HG03378 (cell line): ENCODE results near the gene DNAJB4.

Experiments used
- ATAC-seq: cut with Tn5 transposase; IDR thresholded peaks from one replicate; pipeline ENCODE4 v1.9.1; 2021; ENCODE audit warnings: mild to moderate bottlenecking, moderate library complexity; ENCODE audit not compliant: unreplicated experiment

The DNAJB4 gene

DNA sequence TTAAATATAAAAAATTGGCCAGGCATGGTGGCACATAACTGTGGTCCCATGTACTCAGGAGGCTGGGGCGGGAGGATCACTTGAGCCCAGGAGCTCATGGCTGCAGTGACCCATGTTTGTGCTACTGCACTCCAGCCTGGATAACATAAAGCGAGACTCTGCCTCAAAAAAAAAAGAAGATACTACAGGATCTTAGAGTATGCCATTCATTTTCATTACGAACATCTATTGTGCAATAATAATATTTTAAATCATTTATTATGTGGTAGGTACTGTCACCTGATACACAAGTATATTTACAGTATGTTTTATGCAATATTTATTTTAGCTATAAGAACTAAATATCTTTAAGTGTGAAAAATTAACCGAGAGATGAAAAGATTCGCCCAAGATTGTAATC is 31.7 kb downstream of the DNAJB4 start:
- ATAC-seq: no peak

- ATAC-seq: no peak
Observed at GRCh38 chr1:78038071-78038470, 33.3 kb downstream of the DNAJB4 start.

DNA sequence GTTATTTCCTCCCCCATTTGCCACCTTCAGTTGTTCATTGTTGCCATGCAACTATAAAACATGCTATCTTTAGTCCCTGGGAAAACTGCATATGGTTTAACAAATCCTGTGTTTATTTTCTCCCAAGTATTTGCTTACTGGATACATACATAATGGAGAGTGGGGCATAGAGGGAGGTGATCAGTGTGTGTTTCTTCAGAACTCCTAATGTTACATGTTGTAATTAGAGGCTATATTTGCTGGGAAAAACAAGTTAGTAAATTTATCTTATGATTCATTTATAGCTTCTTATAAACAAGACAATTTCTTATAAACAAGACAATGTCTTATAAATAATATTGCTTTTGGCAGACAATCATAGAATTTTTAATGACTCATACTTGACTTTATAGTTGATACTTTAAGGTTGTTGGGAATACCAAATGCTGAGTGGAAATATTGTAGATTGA is 33.8 kb downstream of the DNAJB4 start:
- ATAC-seq: no peak

DNA sequence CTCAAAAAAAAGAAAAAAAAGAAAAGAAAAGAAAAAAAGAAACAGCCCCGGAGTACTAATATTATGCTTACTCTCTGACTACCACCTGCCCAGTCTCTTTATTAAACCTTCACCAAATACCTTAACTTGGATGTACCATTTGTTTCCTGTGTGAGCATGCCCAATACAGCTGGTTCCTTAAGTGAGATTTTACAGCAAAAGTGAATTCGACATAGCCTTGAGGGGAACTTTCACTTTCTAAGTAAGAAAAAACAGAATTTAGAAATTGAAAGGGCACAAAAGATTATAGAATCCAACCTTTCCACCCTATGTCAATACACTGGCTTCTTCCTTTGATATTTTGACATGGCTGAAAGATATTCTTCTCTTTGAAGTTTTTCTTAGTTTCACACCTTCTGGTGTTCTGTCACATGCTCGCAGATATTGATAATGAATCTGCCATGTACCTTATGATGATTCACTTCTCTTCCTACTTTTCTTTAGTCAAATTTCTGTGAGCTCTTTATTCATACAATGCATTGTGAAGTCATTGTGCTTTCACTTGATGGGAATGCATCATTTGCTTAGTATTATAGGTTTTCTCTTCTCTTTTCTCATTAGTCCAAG is 35.8 kb downstream of the DNAJB4 start:
- ATAC-seq: no peak

GRCh38 chr1:78043436-78043835 is 38.7 kb downstream of the DNAJB4 start:
- ATAC-seq: no peak

DNA sequence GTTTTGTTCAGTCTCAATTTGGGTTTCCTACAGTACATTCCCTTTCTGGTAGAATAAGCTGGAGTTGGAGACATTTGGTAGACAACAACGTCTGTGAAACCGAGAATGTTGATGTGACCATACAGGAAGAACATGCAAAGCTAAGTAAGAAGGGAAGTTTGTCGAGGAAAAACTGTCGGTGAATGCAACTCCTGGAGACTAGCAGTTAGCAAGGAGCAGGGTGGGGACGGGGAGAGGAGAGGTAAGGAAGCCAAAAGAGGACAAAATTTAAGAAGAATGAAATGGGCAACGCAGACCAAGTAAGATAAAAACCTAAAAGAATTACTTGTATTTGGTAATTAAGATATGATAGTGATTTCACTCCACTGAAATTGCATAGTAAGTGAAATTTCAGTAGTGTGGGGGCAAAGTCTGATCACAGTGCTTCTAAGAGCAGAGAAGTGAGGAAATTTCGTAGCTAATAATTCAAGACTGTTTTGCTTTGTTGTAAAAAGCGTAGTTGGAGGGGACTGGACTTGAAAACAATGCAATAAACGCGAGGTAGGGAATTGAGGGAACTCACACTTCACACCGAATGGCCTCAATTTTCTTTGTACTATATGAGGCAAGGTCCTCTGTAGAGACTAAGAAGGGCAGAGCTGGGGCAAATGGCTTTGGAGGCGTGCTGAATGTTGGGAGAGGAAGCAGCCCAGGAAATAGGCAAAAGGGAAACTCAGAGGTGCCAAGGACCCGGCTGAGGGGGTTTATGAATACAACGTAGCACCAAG is 40.2 kb downstream of the DNAJB4 start:
- no peak for ATAC-seq

- no peak for ATAC-seq
Observed at GRCh38 chr1:78045563-78045925, 40.8 kb downstream of the DNAJB4 start.

GRCh38 chr1:78045926-78046778 is 41.4 kb downstream of the DNAJB4 start, which contains the start of gene GIPC2:
Gene GIPC2 (plus strand): TSS chr1:78045966. CDS start chr1:78046095, 129 bp downstream.
- no peak for ATAC-seq

DNA sequence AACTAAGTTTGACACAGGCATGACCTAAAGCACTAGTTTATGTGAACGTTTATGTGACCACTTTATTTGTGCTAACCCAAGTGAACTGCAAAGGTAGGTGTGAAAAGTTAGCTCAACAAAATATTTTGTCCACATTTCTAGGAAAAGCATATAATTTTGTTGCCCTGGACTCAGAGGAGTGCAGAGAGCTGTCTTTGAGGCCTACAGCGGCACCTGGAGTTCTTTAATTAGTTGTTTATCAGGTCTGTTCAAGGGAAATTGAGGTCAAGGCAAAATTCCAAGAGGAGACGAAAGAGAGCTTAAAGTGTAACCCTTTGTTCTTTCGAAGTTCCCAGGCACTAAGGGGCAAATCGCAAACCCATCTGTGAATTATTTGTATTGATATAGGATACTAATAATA is 42.4 kb downstream of the DNAJB4 start:
- ATAC-seq: no peak

- no peak for ATAC-seq
Observed at GRCh38 chr1:78047631-78048030, 42.9 kb downstream of the DNAJB4 start.

- ATAC-seq: no peak
Observed at GRCh38 chr1:78048446-78048845, 43.7 kb downstream of the DNAJB4 start.

- ATAC-seq: no peak
Observed at GRCh38 chr1:78049396-78049795, 44.7 kb downstream of the DNAJB4 start.

GRCh38 chr1:78051005-78051404 is 46.3 kb downstream of the DNAJB4 start:
- ATAC-seq: no peak

DNA sequence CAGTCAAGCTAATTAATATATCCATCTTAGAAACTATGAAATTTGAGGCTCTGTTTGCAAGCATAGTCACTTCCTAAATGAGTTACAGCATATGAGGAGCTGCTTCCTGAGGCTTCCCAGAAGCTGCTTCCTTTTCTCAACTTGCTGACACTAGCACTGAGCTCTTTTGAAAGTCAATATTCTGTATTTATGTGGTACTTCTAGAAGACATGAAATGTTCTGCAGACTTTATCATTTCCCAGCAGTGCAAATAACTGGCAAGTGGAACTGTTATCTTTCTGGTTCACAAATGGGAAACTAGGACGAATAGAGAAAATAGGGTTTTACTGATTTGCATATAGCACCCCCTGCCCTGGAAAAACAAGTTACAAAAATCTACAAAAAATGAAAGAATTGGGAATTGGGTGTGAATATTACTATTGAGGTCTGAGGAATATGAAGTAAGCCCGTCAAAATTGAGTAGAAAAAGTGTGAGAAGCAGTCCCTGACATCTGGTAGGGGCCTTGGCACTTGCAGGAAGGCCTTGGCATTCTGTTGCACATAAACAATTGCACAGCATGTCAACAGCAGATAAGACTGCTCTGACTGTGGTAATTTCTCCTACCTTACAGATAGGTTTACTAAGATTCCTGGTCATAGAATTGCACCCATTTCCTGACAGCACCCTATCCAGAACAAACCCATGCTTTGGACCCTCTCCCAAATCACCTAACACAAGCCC is 48.1 kb downstream of the DNAJB4 start:
- no peak for ATAC-seq

GRCh38 chr1:78053498-78053897 is 48.8 kb downstream of the DNAJB4 start:
- ATAC-seq: no peak

DNA sequence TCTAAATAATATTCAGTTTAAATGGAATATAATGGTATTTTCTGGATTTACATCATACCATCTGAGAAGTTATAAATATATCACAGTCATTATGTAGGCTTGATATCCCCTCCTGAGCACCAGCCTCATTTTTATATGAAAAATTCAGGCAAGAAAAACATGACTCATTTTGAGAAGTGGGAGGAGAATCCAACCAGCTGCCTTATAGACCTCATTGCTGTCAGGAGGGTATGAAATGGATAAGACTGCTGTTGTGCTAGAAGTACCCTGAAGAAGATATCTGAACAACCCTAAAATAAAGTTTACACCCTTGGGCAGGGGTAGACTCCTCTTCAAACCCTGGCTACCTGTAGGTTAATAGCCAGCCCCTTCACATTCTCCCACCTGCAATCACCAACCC is 49.8 kb downstream of the DNAJB4 start:
- ATAC-seq: no peak

DNA sequence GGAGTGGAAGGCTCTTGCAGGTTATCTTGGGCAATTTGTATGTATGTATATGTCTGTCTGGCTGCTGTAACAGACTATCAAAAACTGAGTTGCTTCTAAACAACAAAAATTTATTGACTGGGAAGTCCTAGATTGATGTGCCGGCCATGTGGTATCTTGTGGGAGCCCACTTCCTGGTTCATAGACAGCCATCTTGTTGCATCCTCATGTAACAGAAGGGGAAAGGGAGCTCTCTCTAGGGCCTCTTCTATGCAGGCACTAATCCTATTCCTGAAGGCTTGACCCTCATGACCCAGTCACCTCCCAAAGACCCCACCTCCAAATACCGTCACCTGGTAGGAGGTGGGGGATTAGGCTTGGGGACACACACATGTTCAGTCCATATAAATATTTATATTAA is 50.2 kb downstream of the DNAJB4 start:
- no peak for ATAC-seq

DNA sequence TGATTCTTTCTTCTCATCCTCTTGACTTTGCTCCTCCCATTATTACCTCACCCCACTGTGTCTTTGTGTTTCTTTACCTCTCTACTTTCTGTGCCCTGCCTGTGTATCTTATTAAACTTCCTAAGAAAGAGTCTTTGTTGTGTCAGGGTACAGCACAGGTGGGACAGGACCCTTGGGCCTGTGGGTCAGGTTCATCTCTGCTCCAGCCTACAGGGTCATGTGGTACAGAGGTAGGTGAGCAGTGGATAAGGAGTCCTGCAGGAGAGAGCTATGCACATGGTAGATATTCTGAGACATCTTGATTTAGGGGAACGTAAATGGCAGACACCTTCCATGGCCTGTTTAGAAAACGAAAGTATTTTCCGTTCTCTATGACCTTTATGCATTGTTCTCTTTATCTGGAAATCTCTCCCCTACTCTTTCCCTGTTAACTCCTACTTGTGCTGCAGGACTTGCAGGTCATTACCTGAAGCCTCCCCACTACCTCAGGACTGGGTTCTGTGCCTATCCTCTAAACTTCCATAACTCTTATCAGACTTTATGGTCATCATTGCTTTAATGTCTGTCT is 50.9 kb downstream of the DNAJB4 start:
- ATAC-seq: no peak

GRCh38 chr1:78058670-78059069 is 53.9 kb downstream of the DNAJB4 start:
- ATAC-seq: no peak

DNA sequence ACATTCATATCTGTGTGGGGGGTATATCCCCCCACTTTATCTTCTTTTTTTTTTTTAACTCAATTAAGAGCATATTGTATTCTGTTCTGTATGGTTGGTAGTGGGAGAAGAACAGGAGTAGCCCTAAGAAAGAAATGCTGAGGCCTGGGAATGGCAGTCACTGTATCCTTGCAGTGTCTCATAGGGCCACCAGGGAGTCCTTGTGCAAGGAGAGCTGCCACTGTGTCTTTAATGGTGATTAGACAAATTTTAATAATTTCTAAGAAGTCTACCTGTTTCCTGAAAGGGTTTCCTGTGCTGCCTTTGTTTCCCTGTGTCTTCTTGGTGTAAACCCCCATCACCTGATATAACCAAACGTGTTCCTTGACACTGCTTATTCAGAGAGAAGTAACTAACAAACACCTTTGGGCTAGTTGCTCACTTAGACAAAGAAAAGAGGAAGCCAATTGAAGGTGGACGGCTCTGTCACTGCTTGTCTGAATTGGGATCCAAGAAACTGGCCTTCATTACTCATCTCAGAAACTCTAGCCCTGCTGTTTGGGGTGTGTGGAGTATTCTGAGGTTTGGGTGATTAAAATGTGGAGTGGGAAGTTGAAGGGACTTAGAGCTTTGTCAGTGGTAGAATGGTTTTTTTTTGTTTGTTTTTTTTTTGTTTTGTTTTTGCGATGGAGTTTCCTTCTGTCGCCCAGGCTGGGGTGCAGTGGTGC is 56.3 kb downstream of the DNAJB4 start:
- peak; percentile 89 for ATAC-seq
